Daoy (cell line): ENCODE data around the gene PSMC5. TPM values are rescaled to one million over a fixed set of nuclear protein-coding genes. Genes with fewer than 3 reads are reported as not detected.
"Not testable (repeated sequence)": the region's sequence is repeated elsewhere in the genome, so short reads cannot be mapped to it uniquely, and the experiment has no call there.

Source experiments
- DNase-seq: peaks from one replicate; pipeline ENCODE4 v3.0.0-alpha.2; 2015; ENCODE audit warnings: low read depth
- total RNA-seq: library from RNA; depleted of rRNA; stranded (reverse); fragments of >200 nt; shearing (Covaris generic); gene quantifications from 2 replicates; pipeline ENCODE4 v1.2.3, GENCODE V29; 2014; rRNA removed

The PSMC5 gene
- 75.3 and 98.5 TPM in 2 replicates for total RNA-seq

GRCh38 chr17:63827002-63827800 is at the start of gene PSMC5, which contains the start of gene FTSJ3:
TSS of gene PSMC5 (plus strand) at chr17:63827431. CDS start at chr17:63827491, 60 bp downstream.
TSS of gene FTSJ3 (minus strand) at chr17:63827663. CDS start at chr17:63826902, 761 bp downstream.
- peak; percentile 97 for DNase-seq

- peak; percentile 9 for DNase-seq
Measured at GRCh38 chr17:63780507-63780906, 46.7 kb upstream of the PSMC5 start.

- DNase-seq, result no peak
Measured at GRCh38 chr17:63780928-63781327, 46.3 kb upstream of the PSMC5 start.

- no peak for DNase-seq
Measured at GRCh38 chr17:63783522-63783921, 43.7 kb upstream of the PSMC5 start.

DNA sequence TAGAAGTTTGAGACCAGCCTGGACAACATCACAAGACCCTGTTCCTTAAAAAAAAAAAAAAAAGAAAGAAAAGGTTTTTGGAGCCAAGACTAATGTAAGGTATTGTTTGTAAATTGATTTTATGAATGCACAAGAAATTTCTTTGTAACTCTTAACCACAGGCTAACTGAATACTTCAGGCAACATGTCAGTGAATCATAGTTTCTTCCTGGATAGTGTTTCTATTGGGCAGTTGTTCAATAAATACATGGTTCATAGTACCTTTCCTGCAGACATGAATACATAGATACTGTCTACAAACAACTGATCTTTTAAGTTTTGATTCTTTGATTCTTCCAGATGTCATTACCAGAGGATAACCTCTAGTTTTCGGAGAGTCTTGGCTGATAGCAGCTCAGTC is 41.7 kb upstream of the PSMC5 start:
- DNase-seq, result no peak

- DNase-seq, result no peak
Measured at GRCh38 chr17:63786117-63786516, 41.1 kb upstream of the PSMC5 start.

DNA sequence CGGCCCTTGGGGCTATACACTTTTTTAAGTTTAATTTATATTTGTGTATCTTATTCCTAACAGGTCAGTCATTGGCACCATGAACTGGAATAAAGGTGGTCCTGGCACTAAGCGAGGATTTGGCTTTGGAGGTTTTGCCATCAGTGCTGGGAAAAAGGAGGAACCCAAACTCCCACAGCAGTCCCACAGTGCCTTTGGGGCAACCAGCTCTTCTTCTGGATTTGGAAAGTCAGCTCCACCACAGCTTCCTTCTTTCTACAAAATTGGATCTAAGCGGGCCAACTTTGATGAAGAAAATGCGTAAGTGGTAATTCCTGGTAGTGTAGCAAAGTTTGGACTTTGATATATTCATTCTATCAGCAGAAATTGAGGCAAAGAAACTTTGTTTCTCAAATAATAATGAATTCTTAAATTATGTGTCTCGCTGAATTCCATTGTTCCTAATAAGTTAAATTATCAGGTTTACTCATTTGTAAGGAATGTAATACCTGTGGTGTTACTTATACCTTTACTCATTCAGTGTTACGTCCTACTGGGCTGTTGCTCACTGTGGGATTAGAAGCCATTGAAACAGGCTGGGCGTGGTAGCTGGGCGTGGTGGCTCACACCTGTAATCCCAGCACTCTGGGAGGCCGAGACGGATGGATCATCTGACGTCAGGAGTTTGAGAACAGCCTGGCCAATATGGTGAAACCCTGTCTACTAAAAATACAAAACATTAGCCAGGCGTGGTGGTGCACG is 40.1 kb upstream of the PSMC5 start:
- DNase-seq, result no peak

DNA sequence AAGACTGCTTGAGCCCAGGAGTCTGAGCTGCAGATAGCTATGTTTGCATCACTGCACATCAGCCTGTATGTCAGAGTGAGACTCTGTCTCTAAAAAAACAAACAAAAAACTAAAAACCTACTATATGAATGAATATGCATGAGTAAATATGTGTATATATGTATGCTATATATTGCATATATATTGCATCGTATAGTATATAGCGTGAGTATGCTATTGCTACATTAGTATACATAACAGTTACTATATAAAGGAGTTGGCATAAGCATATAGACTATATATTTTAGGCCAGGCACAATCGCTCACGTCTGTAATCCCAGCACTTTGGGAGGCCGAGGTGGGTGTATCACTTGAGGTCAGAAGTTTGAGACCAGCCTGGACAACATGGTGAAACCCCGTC is 37.2 kb upstream of the PSMC5 start:
- no peak for DNase-seq

GRCh38 chr17:63792055-63792729 is 35.0 kb upstream of the PSMC5 start:
- no peak for DNase-seq

DNA sequence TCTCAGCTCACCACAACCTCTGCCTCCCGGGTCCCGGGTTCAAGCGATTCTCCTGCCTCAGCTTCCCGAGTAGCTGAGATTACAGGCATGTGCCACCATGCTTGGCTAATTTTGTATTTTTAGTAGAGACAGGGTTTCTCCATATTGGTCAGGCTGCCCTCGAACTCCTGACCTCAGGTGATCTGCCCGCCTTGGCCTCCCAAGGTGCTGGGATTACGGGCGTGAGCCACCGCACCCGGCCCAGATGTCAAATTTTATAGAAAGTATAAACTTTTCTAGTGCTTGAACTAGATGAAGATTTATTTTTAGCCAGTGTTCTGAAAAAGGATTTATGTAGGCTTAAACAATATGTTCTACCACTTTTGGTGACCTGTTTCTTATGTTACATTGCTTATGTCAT is 30.9 kb upstream of the PSMC5 start:
- not testable (repeated sequence) for DNase-seq

DNA sequence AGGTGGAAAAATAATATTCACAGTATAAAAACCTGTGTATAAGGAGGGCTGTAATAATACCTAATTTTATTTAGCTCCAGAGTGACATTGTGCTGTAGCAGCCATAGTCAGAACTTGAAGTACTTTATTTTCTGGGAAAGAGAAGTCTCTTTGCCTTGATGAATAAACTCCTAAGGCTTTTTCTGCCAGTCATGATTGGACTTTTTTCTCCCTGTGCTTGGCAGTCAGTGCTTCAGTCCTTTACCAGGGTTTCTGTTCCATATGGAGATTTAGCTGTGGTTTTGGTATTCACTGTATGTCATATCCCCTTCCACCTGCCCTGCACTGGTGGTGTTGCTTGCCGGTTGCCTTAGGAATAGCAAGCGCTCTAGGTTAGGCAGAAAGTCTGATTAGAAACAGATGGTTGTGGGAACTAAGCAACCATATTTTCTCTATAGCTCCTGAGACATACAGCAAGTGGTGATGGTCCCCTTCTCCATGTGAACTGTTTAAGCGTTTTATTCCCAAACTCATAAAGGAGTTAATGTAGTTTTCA is 28.6 kb upstream of the PSMC5 start:
- DNase-seq, result no peak

GRCh38 chr17:63800783-63801182 is 26.4 kb upstream of the PSMC5 start:
- no peak for DNase-seq

GRCh38 chr17:63804328-63804727 is 22.9 kb upstream of the PSMC5 start:
- DNase-seq, result no peak

- no peak for DNase-seq
Measured at GRCh38 chr17:63805591-63805990, 21.6 kb upstream of the PSMC5 start.

GRCh38 chr17:63809970-63810369 is 17.3 kb upstream of the PSMC5 start:
- no peak for DNase-seq

- DNase-seq, result no peak
Measured at GRCh38 chr17:63816123-63816522, 11.1 kb upstream of the PSMC5 start.

DNA sequence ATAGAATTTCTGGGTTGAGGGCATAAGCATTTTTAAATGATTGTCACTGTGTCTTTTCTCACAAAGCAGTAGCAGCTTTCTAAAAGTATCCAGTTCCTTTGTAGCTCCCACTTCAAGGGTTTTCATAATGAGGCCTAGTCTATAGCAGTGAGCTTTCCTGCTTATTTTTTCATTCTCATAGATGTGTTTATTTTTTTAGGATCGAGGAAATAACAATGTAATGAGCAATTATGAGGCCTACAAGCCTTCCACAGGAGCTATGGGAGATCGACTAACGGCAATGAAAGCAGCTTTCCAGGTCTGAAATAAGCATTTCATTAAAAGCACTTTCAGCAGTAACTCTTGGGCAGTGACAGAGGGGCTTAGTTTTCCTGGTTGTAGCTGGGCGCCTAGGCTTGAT is 10.6 kb upstream of the PSMC5 start:
- DNase-seq, result no peak

- no peak for DNase-seq
Measured at GRCh38 chr17:63817736-63818385, 9.4 kb upstream of the PSMC5 start.

DNA sequence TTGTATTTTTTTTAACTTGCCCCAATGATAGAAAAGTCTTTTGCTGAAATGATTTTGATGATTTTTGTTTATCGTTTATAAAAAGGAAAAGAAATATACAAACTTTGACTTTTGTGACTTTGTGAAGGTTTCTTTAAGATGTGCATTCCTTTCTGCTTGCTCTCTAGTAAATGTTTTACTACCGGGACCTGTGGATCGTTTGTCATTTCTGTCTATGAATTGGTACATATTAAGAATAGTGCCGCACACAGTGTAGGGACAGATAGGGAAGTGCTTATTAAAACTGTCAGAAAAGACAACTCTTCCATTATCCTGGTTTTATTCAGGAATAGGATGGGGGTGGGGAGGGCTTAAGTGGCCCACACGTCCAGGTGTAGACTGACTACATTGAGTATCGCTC is 8.1 kb upstream of the PSMC5 start:
- DNase-seq, result no peak

DNA sequence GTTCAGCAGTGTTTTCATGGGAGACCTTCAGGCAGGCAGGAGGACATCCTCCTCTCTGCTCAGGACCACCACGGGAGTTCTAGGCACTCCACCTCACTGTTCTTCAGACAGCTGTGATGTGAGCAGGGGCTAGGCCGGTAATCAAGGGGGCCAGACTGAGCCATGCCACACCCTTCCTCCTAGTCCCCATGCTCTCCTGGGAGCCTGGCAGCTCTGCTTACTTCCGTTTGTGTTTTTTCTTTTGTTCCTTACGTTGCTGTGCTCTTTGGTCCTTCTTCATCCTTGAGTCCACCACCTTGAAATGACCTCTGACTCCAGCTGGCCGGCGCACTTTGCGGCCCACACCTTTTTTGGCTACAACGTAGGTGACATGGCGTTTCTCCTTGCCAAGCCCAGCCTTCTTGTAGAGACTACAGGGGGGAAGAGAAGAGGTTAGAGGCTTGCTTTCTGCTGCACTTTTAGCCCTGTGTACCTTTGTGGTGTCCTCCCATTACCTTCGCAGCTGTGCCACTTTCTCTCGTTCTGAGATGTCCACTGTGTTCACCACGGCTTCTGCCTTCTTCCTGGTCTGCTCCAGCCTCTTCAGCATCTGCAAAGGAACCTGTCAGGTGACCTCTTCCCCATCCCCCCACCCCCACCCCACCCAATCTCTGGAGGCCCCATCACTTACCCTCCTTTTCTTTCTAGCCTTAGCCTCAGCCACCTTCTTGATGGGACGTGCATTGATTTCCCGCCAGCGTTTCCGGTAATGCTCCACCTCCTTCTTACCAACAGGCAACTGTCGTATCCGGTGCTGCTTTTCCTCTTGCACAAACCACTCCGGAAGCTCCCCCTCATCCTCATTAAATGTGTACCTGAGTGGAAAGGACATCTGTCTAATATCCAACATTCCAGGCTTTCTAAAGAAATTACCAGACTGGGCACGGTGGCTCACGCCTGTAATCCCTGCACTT is 7.4 kb upstream of the PSMC5 start:
- no peak for DNase-seq
